ENCODE results near the gene CELA1.

DNA sequence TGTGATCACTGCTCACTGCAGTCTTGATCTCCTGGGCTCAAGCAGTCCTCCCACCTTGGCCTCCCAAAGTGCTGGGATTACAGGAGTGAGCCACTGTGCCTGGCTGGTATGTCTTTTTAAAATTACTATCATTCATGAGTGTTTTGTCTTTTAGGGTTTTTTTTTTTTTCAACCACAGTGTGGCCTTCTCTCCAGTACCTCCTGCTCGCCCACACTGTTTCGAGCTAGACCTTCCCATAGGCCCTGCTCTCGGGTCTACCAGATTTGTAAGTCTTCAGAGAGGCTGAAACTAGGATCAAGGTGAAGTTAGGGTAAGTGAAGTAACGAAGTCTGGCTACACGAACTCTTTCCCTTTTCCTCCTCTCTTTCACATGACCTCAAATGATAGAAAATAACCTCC lies 24.0 kb downstream of the CELA1 start:
- no peak for TF ChIP-seq POLR2AphosphoS5 (IDR thresholded peaks at IDR 0.05; ENCODE audit: low read depth, low read length)
- TF ChIP-seq POLR2A (IDR thresholded peaks at IDR 0.05; ENCODE audit: low read depth, low read length) = no peak
- no peak for TF ChIP-seq TAF1 (IDR thresholded peaks at IDR 0.05; ENCODE audit: borderline replicate concordance, low read depth, low read length)
